OCI-LY3 (cell line): Measurements from ENCODE around the gene NAPEPLD.

Source experiments
- EZH2phosphoT487 ChIP-seq: fragments of 200-600 bp; shearing (Covaris generic); IDR thresholded peaks from 2 replicates; pipeline ENCODE4 v1.6.1; 2018; ENCODE audit warnings: antibody characterized with exemption, mixed run types, low read depth
- TF ChIP-seq, protein P1 (sequence below): fragments of 200-600, 300-600 bp; sonication (generic); IDR thresholded peaks from 2 replicates; pipeline ENCODE4 v1.5.1; 2014; ENCODE audit warnings: antibody characterized with exemption, low read length, low read depth

DNA sequence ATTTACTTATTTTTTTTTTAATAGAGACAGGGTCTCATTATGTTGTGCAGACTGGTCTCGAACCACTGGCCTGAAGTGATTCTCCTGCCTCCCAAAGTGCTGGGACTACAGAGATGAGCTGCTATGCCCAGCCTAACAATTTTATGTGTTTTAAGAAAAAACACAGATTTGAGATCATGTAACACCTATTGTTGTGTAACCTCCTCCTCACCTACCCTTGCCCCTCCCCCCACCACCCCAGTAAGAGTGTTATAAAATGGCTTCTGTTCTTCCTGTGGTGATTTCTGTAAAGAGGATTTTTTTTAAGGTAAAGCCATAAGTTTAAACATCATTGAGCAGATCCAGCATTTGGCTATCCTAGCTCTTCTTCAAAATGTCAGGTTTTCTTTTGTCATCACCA is 66.4 kb downstream of the NAPEPLD start:
- TF ChIP-seq, protein P1, sequence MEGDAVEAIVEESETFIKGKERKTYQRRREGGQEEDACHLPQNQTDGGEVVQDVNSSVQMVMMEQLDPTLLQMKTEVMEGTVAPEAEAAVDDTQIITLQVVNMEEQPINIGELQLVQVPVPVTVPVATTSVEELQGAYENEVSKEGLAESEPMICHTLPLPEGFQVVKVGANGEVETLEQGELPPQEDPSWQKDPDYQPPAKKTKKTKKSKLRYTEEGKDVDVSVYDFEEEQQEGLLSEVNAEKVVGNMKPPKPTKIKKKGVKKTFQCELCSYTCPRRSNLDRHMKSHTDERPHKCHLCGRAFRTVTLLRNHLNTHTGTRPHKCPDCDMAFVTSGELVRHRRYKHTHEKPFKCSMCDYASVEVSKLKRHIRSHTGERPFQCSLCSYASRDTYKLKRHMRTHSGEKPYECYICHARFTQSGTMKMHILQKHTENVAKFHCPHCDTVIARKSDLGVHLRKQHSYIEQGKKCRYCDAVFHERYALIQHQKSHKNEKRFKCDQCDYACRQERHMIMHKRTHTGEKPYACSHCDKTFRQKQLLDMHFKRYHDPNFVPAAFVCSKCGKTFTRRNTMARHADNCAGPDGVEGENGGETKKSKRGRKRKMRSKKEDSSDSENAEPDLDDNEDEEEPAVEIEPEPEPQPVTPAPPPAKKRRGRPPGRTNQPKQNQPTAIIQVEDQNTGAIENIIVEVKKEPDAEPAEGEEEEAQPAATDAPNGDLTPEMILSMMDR = no peak
- no peak for TF ChIP-seq EZH2phosphoT487
